Osteocyte (in vitro differentiated cells): Measurements from ENCODE around the gene C10orf90. TPM values are rescaled to one million over a fixed set of nuclear protein-coding genes. Genes with fewer than 3 reads are reported as not detected.

Experiments
- DNase-seq: peaks from one replicate; pipeline ENCODE4 v3.0.0; 2021; ENCODE audit warnings: mixed read lengths; ENCODE audit not compliant: unreplicated experiment; ENCODE audit errors: extremely low spot score
- H3K27ac Mint-ChIP-seq: one replicate; pipeline ENCODE4 v1.8.0; 2021; ENCODE audit warnings: mild to moderate bottlenecking, mixed read lengths; ENCODE audit not compliant: unreplicated experiment
- H3K27me3 Mint-ChIP-seq: one replicate; pipeline ENCODE4 v1.8.0; 2021; ENCODE audit warnings: mixed read lengths; ENCODE audit not compliant: unreplicated experiment
- H3K36me3 Mint-ChIP-seq: one replicate; pipeline ENCODE4 v1.8.0; 2021; ENCODE audit warnings: mixed read lengths; ENCODE audit not compliant: unreplicated experiment
- H3K4me1 Mint-ChIP-seq: one replicate; pipeline ENCODE4 v1.8.0; 2021; ENCODE audit warnings: mixed read lengths; ENCODE audit not compliant: unreplicated experiment
- H3K4me3 Mint-ChIP-seq: one replicate; pipeline ENCODE4 v1.8.0; 2021; ENCODE audit warnings: mild to moderate bottlenecking, moderate library complexity, mixed read lengths; ENCODE audit not compliant: unreplicated experiment
- H3K9me3 Mint-ChIP-seq: one replicate; pipeline ENCODE4 v1.8.0; 2021; ENCODE audit warnings: mixed read lengths; ENCODE audit not compliant: unreplicated experiment
- CTCF ChIP-seq: fragments of 200-600 bp; sonication (generic); IDR thresholded peaks from 2 replicates; pipeline ENCODE4 v1.5.0; 2021; ENCODE audit warnings: antibody characterized with exemption, mild to moderate bottlenecking, moderate library complexity
- total RNA-seq: library from RNA; stranded (reverse); gene quantifications from 2 replicates; pipeline ENCODE4 v1.2.1, GENCODE V29; 2021

C10orf90 gene
- total RNA-seq, 1 donor from 2014 or later: not detected

DNA sequence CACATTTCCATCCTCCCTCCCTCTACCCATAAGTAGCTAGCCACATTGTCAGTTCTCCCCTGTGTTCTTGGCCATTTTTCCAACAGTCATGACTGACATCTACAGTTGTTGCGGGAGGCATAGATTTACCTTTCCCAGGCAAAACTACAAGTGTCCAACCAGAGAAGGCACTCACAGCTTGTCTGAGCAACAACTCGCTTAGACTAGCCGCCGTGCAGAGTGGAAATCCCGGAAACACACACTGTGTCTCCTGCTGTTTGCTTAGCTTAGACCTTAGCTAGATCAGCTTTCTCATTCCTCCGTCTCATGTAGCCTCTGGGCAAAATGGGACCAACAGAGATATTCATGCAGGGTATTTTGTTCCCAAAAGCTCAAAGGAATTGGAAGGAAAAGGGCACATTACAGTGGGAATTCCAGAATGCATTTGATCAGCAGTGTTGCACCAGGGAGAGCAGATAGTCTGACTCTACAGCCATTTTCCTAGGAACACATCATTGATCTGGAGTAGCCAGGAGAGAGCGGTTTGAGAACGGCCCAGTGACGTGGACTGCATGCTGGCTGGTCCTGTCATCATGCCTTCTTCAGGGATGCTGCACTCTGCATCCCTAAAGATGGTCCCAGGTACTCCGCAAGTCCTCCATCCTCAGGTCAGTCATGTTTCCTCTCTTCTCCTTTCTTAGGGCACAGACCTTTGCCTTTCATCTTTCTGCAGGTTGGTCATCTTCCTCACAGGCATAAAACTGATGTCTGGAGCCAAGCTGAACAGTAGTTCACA is 89.4 kb downstream of the C10orf90 start:
- no peak for TF ChIP-seq CTCF
- Mint-ChIP-seq H3K4me3 (no peak overlapping the region), H3K4me1 (peaks cover 18% of the 10 kb centered on the region), H3K27ac (no peak overlapping the region), H3K36me3 (no peaks in the 10 kb centered on the region), H3K9me3 (no peaks in the 10 kb centered on the region), H3K27me3 (peaks cover 25% of the 10 kb centered on the region)
- no peak for DNase-seq

DNA sequence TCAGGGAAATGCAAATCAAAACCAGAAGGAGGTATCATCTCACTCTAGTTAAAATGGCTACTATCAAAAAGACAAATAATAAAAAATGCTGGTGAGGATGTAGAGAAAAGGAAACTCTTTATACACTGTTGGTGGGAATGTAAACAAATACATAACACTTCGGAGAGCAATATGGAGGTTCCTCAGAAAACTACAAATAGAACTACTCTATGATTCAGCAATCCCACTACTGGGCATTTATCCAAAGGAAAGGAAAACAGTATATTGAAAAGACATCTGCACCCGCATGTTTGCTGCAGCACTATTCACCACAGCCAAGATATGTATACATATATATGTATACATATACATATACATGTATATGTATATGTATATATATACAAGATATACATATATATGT is 94.2 kb downstream of the C10orf90 start:
- Mint-ChIP-seq H3K27me3 (no peaks in the 10 kb centered on the region), H3K36me3 (no peaks in the 10 kb centered on the region), H3K9me3 (peaks cover 11% of the 10 kb centered on the region), H3K4me3 (no peak overlapping the region), H3K27ac (peak overlapping the region; percentile 19), H3K4me1 (peaks cover 17% of the 10 kb centered on the region)
- TF ChIP-seq CTCF: no peak
- no peak for DNase-seq

GRCh38 chr10:126570621-126571602 is 99.6 kb downstream of the C10orf90 start:
- Mint-ChIP-seq H3K4me1 (peaks cover 27% of the 10 kb centered on the region), H3K27ac (peak overlapping the region; percentile 24), H3K9me3 (peaks cover 11% of the 10 kb centered on the region), H3K27me3 (no peaks in the 10 kb centered on the region), H3K36me3 (no peaks in the 10 kb centered on the region), H3K4me3 (peak overlapping the region; percentile 12)
- no peak for DNase-seq
- TF ChIP-seq CTCF: no peak

DNA sequence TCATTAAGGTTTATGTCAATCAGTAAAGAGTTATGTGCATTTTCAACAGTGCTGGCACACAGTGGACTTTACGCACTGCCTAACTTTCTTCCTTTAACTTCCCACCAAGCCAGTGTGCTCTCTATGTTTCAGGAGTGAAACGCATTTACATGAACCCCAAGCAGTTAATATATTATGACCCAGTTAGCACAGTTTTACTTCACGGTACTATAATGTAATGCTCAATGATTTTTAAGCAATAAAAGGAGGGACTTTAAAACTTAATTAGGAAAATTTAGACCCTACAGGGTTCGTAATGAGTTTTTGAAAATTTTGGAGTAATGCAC is 100.3 kb downstream of the C10orf90 start:
- no peak for TF ChIP-seq CTCF
- DNase-seq: no peak
- no peaks in the 10 kb centered on the region for H3K27me3 Mint-ChIP-seq
- peak overlapping the region; percentile 35 for H3K4me3 Mint-ChIP-seq
- peak overlapping the region; percentile 68 for H3K27ac Mint-ChIP-seq
- peaks cover 4% of the 10 kb centered on the region for H3K9me3 Mint-ChIP-seq
- peaks cover 26% of the 10 kb centered on the region for H3K4me1 Mint-ChIP-seq
- H3K36me3 Mint-ChIP-seq: no peaks in the 10 kb centered on the region
